ENCODE data around the gene CAMK2B.

CAMK2B gene

GRCh38 chr7:44325201-44325671 lies at the start of gene CAMK2B:
TSS of gene CAMK2B (minus strand) at chr7:44325594. CDS start at chr7:44325421, 173 bp downstream.
- no peak for DNase-seq

- no peak for DNase-seq
Observed at GRCh38 chr7:44374007-44374763, 48.8 kb upstream of the CAMK2B start.

- DNase-seq, result no peak
Observed at GRCh38 chr7:44373418-44373740, 48.0 kb upstream of the CAMK2B start.

- DNase-seq, result no peak
Observed at GRCh38 chr7:44372560-44373417, 47.4 kb upstream of the CAMK2B start.

GRCh38 chr7:44368885-44369284 lies 43.5 kb upstream of the CAMK2B start:
- DNase-seq, result no peak

- no peak for DNase-seq
Observed at GRCh38 chr7:44368455-44368854, 43.1 kb upstream of the CAMK2B start.

GRCh38 chr7:44367475-44368043 lies 42.2 kb upstream of the CAMK2B start:
- no peak for DNase-seq

GRCh38 chr7:44366986-44367385 lies 41.6 kb upstream of the CAMK2B start:
- no peak for DNase-seq

- DNase-seq, result no peak
Observed at GRCh38 chr7:44353668-44354067, 28.3 kb upstream of the CAMK2B start.

- no peak for DNase-seq
Observed at GRCh38 chr7:44348851-44349781, 23.7 kb upstream of the CAMK2B start.

GRCh38 chr7:44348300-44348699 lies 22.9 kb upstream of the CAMK2B start:
- DNase-seq, result no peak

- no peak for DNase-seq
Observed at GRCh38 chr7:44347546-44348114, 22.2 kb upstream of the CAMK2B start.

- DNase-seq, result no peak
Observed at GRCh38 chr7:44346063-44346462, 20.7 kb upstream of the CAMK2B start.

GRCh38 chr7:44341401-44341800 lies 16.0 kb upstream of the CAMK2B start:
- DNase-seq, result no peak

- no peak for DNase-seq
Observed at GRCh38 chr7:44338600-44338999, 13.2 kb upstream of the CAMK2B start.

GRCh38 chr7:44336491-44336890 lies 11.1 kb upstream of the CAMK2B start:
- DNase-seq, result no peak

- DNase-seq, result no peak
Observed at GRCh38 chr7:44335184-44335583, 9.8 kb upstream of the CAMK2B start.

- no peak for DNase-seq
Observed at GRCh38 chr7:44334734-44335097, 9.3 kb upstream of the CAMK2B start.

GRCh38 chr7:44333911-44334733 lies 8.7 kb upstream of the CAMK2B start:
- no peak for DNase-seq

GRCh38 chr7:44331682-44332081 lies 6.3 kb upstream of the CAMK2B start:
- no peak for DNase-seq

- DNase-seq, result no peak
Observed at GRCh38 chr7:44330331-44330730, 4.9 kb upstream of the CAMK2B start.
